ENCODE measurements around the gene ZNF444. TPM values are rescaled to one million over a fixed set of nuclear protein-coding genes. Genes with fewer than 3 reads are reported as not detected.
A peak's percentile ranks its signal among the peaks of the same experiment; 100 is the strongest.

The ZNF444 gene
- total and polyA plus RNA-seq, 9 of the 15 experiments (the other 6 are each of a cell fraction or from before 2014, with no cell fraction given), result 0.39 to 40.0 (median 6.9) TPM

DNA sequence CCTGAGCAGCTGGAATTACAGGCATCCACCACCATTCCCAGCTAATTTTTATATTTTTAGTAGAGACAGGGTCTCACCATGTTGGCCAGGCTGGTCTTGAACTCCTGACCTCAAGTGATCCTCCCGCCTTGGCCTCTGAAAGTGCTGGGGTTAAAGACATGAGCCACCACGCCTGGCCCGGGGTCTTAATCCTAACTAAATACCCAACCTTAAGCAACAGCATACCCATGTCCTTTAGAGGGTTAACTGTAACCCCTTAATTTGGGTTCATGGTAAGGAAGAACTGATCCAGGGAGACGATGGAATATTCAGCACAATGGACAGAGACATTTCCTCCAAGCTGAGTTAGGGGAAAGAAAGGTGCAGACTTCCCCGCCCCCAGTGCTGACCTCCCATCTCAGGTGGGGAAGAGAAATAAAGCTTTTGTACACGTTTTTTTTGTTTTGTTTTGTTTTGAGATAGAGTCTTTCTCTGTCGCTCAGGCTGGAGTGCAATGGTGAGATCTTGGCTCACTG lies 26.0 kb downstream of the ZNF444 start (continued):
- TF ChIP-seq, protein P1, sequence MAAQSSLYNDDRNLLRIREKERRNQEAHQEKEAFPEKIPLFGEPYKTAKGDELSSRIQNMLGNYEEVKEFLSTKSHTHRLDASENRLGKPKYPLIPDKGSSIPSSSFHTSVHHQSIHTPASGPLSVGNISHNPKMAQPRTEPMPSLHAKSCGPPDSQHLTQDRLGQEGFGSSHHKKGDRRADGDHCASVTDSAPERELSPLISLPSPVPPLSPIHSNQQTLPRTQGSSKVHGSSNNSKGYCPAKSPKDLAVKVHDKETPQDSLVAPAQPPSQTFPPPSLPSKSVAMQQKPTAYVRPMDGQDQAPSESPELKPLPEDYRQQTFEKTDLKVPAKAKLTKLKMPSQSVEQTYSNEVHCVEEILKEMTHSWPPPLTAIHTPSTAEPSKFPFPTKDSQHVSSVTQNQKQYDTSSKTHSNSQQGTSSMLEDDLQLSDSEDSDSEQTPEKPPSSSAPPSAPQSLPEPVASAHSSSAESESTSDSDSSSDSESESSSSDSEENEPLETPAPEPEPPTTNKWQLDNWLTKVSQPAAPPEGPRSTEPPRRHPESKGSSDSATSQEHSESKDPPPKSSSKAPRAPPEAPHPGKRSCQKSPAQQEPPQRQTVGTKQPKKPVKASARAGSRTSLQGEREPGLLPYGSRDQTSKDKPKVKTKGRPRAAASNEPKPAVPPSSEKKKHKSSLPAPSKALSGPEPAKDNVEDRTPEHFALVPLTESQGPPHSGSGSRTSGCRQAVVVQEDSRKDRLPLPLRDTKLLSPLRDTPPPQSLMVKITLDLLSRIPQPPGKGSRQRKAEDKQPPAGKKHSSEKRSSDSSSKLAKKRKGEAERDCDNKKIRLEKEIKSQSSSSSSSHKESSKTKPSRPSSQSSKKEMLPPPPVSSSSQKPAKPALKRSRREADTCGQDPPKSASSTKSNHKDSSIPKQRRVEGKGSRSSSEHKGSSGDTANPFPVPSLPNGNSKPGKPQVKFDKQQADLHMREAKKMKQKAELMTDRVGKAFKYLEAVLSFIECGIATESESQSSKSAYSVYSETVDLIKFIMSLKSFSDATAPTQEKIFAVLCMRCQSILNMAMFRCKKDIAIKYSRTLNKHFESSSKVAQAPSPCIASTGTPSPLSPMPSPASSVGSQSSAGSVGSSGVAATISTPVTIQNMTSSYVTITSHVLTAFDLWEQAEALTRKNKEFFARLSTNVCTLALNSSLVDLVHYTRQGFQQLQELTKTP (IDR thresholded peaks at IDR 0.05; ENCODE audit: low read depth in 1 of 2, partially characterized antibody in 2 of 2), result peak in 1 of 2 experiments; percentile 73
- TF ChIP-seq MIER1 (IDR thresholded peaks at IDR 0.05; ENCODE audit: low read depth) (peak; percentile 92), EHMT2 (IDR thresholded peaks at IDR 0.05) (peak; percentile 96)

DNA sequence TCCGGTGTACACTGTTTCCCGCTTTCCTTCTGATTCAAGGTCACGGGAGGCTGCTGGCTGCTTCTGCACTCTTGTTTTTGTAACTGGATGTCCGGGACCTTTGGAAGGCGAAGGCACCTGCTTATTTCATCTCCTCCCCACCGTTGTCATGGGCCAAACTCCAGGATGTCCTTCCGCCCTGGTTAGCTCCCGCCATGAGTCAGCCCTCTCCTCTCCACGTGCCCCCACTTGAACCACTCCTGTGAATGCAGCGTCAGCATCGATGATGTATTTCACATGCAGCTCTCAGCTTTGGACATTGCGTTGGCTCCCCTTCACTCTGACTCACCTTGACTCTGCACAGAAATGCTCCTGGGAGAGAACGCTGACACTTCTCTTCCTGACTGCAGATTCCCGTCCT lies 29.2 kb downstream of the ZNF444 start:
- WGBS (ENCODE audit: insufficient coverage, low coverage, missing lambda C conversion rate), result 17% methylated on average over 13 of the region's 14 CpGs
- no peaks in the 10 kb centered on the region for H3K9me1 ChIP-seq (ENCODE audit: control insufficient read depth, insufficient read depth, low read length)
- H3K9ac ChIP-seq (ENCODE audit: insufficient read depth in 1 of 2, low read depth in 2 of 2, low read length in 2 of 2), result no peak overlapping the region
- H3K36me3 ChIP-seq (ENCODE audit: control insufficient read depth, insufficient read depth, low read length), result no peaks in the 10 kb centered on the region
- in situ Hi-C loops (cut with MboI), result no loop called here
- peaks cover 0 to 11% of the 10 kb centered on the region in 2 experiments; a peak in 1 of 5 replicates for H3K27me3 ChIP-seq (ENCODE audit: control insufficient read depth in 2 of 2, insufficient read depth in 2 of 2, low read length in 2 of 2)
- no TSS peak for BruUV-seq (replicated peaks)
- ATAC-seq (peak; percentile 61), FAIRE-seq (peak; percentile 65), DNase-seq (ENCODE audit: extremely low read depth in 1 of 4, low spot score in 3 of 4) (peak; percentile 36 to 49 (median 45))
- intact Hi-C loops (cut with micrococcal nuclease), result loop anchor here (5.0 kb wide), 1 partner anchor 162 kb away; no protein-coding TSS in a partner anchor
- H3K79me2 ChIP-seq (ENCODE audit: control insufficient read depth, insufficient read depth, low read length), result no peaks in the 10 kb centered on the region
- no peaks in the 10 kb centered on the region for H3K9me3 ChIP-seq (replicated peaks; ENCODE audit: control insufficient read depth, insufficient read depth, low read depth, low read length)
- CTCF ChIA-PET (ENCODE audit: low intra/inter-chr PET ratio), result no interaction called here
- H2AFZ ChIP-seq (ENCODE audit: low read depth, low read length), result no peak overlapping the region
- H4K20me1 ChIP-seq (replicated peaks; ENCODE audit: control insufficient read depth, insufficient read depth, low read length), result no peaks in the 10 kb centered on the region; the same call in 1 of the 2 replicates
- H3K27ac ChIP-seq (ENCODE audit: extremely low read depth, low read depth, low read length), result no peak overlapping the region
- H3K4me2 ChIP-seq (ENCODE audit: insufficient read depth, low read length), result 0 out of 2 replicates have a peak overlapping the region, but pooled peaks have one; percentile 24
- peaks cover 0 to 10% of the 10 kb centered on the region in 2 experiments; a peak in 3 of 5 replicates for H3K4me1 ChIP-seq (replicated peaks in 1 of 2; ENCODE audit: control insufficient read depth in 2 of 2, insufficient read depth in 2 of 2, low read length in 2 of 2)
- H3K4me3 ChIP-seq, result no peak overlapping the region
- POLR2A ChIA-PET, result interaction anchor here (0.6 to 1.1 kb wide), 2 partner anchors 12 to 108 kb away, joined by 3 read pairs; no protein-coding TSS in a partner anchor
- no peak for TF ChIP-seq NFE2L1 (tag; IDR thresholded peaks at IDR 0.05; ENCODE audit: borderline replicate concordance, low read depth)
- no peak for TF ChIP-seq CHD4 (IDR thresholded peaks at IDR 0.05; ENCODE audit: insufficient read depth, insufficient replicate concordance, low read depth, low read length, poor library complexity, severe bottlenecking)
- peak; percentile 48 for TF ChIP-seq TAF9B (IDR thresholded peaks at IDR 0.05; ENCODE audit: partially characterized antibody)
- TF ChIP-seq SMAD2 (IDR thresholded peaks at IDR 0.05; ENCODE audit: low read depth, low read length), result no peak
- TF ChIP-seq, protein P2, sequence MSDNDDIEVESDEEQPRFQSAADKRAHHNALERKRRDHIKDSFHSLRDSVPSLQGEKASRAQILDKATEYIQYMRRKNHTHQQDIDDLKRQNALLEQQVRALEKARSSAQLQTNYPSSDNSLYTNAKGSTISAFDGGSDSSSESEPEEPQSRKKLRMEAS (CRISPR knock-in tag; IDR thresholded peaks at IDR 0.05), result peak; percentile 57
- TF ChIP-seq ARHGAP35 (IDR thresholded peaks at IDR 0.05; ENCODE audit: partially characterized antibody), result no peak
- TF ChIP-seq, protein P3, sequence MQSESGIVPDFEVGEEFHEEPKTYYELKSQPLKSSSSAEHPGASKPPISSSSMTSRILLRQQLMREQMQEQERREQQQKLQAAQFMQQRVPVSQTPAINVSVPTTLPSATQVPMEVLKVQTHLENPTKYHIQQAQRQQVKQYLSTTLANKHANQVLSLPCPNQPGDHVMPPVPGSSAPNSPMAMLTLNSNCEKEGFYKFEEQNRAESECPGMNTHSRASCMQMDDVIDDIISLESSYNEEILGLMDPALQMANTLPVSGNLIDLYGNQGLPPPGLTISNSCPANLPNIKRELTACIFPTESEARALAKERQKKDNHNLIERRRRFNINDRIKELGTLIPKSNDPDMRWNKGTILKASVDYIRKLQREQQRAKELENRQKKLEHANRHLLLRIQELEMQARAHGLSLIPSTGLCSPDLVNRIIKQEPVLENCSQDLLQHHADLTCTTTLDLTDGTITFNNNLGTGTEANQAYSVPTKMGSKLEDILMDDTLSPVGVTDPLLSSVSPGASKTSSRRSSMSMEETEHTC (IDR thresholded peaks at IDR 0.05), result no peak
- TF ChIP-seq MAFF (IDR thresholded peaks at IDR 0.05; ENCODE audit: low read length), result peak; percentile 37; the same call in 1 of the 2 replicates
- peak; percentile 17; the same call in 1 of the 2 replicates for TF ChIP-seq ZBTB7A (IDR thresholded peaks at IDR 0.05; ENCODE audit: borderline replicate concordance, control insufficient read depth, low read depth, low read length)
- no peak for TF ChIP-seq NBN (IDR thresholded peaks at IDR 0.05; ENCODE audit: low read depth)
